GM20431 (cell line): Measurements from ENCODE around the gene NAA40.

Experiments
- in situ Hi-C: fragments of 300-500 bp; cut with MseI, MboI; formaldehyde crosslinking; loops from one replicate; pipeline ENCODE4 v1.15.0; 2020; ENCODE audit warnings: low sequenced_read_pairs; ENCODE audit not compliant: unreplicated experiment

NAA40 gene

DNA sequence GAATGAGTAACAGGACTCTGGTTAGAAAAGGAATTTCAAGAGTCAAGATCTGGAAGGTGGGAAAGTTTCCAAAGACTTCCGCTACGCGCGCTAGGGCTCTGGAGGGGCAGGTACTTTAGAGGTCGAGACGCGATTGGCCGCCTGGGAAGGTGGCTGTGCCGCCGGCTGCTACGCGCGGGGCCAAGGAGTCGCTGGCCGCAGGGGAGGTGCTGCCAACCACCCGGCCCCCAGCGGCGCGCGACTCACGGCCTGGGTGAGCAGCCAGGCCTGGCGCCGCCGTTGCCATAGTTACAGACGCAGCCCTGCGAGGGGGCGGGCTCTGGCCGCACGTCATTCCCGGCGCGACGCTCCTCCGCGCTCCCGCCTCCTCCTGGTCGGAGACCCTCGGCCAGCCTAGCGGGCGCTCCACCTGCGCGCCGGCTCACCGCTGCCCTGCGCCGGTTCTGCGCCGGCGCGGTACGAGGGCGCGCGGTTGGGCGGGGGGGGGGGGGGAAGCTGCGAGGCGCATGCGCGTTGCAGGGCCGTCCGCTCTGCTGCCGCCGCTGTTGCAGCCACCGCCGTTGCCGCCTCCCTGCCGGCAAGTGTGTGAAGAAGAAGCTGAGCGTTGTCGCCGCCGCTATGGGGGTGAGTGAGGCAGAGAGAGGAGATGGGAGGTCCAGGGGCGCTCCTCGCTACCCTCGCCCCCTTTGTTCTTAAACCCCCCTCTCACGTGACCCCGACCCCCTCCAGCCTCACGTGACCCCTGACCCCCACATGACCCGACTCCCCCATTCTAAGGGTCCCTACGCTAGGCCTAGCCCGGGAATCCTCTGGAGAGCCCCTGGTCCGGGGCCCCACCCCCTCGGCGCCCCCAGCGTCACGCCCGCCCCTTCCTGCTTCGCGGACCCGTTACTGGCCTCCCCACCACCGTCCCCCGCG, at the start of gene NAA40:
Gene NAA40, plus strand, starts transcription at position 524 of the 918 bp plus-strand sequence. Its CDS starts 95 bp downstream, at position 619.
- in situ Hi-C loops: no loop called here

DNA sequence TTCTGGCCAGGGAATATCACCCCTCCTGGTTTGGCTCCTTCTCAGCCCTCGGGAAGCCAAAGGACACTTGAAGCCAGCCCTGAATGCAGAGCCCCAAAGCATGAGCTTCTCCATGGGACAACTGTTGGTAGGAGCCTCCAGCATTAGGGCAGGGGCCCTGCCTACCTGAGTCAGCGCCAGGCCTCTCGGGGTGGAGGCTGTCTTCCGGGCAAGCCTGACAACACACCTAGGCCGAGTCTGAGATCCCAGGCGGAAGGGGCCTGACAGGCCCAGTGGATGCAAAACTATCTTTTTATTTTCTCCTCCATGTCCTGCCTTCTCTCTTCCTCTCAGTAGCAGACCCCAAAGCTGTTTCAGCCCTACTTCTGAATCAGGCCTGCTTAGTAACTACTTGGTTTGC, 49.5 kb upstream of the NAA40 start:
- in situ Hi-C loops: no loop called here

DNA sequence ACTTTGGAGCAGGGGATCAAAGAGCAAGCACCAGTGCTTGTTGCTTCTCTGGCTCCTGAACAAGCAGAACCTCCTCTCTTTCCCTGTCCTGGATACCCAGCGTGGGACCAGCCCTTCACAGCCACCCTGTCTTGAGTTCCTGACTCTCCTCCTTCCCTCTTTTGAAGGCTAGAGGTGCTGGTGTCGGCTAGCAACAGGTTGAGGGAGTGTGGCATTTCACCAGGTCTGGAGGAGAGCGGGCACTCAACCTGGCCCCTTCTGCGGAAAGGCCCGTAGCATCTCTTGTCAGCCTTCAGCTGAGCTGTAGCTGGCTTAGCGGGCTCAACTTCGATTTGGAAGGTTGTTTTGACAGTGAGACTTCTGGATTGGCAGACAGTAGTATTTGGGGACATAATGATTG, 48.4 kb upstream of the NAA40 start:
- in situ Hi-C loops: no loop called here

DNA sequence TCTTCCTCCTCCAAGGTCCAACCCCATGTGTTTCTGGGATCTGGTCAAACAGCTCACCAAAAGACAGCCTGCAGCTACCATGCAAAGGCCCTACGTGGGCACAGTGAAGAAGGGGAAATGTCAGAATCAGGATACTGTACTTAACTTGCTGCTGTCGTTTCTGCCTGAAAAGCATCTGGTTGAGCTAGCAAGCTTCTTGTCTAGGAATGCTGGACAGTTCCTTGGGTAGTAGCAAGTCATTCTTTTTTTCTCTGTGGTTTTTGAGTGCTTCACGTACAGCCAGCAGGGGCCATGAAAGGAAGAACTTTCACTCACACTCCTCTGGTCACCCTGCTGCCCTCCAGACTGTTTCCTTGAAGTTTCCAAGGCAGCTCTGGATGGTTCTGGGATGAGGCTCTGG, 46.6 kb upstream of the NAA40 start:
- in situ Hi-C loops: no loop called here

DNA sequence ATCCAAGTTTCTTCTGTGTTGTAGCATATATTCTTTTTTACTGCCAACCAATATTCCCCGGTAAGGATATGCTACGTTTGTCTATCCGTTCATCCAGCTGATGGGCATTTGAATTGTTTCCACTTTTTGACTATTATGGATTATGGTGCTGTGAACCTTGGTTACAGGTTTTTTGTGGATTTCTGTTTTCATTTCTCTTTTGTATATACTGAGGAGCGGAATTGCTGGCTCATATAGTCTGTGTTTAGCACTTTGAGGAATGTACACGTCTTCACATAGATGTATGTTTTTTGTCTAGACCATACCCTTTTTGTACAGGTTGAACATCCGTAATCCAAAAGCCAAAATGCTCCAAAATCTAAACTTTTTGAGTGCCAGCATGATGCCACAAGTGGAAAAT, 45.4 kb upstream of the NAA40 start:
- in situ Hi-C loops: no loop called here

DNA sequence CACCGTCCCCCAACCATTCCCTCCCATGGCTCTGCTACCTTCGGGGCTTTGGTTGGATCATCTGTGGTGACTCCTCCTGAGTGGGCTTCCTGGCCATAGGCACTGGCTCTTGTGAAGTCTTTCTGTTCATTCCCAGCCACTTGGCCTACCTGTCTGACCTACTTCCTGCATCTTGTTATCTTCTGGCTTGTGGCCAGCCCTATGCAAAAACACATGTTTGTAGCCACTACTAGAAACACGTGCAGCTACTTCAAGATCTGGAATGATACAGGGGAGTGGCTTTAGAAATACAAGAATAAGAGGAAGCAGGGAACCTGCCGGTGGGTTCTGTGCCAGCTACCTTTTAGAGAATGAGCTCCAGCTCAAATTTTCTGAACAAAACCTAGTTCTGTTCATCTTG, 42.7 kb upstream of the NAA40 start:
- in situ Hi-C loops: no loop called here

DNA sequence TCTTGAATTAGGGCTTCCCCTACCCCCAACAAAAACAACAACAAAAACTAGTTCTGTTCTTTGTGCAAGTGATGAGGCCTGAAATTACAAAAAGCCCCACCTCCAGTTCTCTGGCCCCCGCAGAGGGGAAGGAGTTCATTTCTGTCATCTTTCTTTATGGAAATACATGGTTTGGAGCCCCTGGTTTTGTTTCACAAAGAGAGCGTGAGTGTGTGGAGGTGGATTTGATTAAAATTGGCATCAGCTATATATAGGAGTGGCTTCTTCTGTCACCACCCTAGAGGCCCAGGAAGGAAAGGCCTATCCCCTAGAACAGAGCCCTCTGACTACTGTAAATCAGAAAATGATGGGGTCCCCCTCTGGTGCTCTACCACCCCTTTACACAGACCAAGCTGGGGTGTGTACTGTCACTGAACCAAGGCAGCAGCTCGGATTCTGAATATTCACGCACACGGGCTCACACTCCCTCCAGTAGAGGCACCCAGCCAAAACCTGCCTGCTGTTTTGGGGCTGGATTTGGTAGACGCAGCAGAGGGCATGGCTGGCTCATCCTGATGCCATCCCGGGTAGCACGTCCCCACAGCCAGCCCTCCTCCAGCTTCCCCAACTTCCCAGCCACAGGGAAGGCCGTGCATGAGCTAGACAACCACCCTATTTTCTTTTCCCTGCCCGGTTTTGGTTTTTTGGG, 41.2 kb upstream of the NAA40 start:
- in situ Hi-C loops: no loop called here

DNA sequence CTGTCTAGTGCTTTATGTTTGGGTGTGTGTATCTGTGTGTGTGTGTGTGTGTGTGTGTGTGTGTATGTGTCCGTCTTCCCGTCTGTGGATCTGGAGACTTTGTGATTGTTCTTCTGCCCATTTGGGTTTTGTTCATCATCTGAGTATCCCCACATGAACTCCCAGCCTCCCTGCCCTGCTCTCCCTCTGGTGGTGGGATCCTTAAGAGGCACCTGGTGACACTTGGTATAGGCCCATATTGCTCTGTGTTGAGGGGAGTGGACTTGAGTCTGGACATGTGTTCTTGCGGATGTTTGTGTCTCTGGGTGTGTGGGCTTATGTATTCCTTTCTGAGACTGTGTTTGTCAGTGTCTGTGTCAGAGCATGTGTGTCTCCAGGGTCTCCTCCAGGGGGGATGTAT, 37.1 kb upstream of the NAA40 start:
- in situ Hi-C loops: no loop called here

DNA sequence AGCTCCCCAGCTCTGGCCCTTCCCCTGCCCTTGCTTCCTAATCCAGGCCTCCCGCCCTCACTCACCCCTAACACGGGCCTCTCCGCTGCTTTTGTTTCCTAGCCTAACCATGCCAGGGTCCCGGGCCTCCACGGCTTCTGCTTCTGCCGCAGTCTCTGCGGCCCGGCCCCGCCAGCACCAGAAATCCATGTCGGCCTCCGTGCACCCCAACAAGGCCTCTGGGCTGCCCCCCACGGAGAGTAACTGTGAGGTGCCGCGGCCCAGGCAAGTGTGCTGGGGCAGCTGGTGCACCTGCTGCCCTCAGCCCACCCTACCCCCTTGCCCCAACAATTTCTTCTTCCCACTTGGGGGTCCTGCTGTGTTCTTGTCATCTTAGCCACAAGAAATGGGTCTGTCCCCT, 34.9 kb upstream of the NAA40 start:
- in situ Hi-C loops: no loop called here

DNA sequence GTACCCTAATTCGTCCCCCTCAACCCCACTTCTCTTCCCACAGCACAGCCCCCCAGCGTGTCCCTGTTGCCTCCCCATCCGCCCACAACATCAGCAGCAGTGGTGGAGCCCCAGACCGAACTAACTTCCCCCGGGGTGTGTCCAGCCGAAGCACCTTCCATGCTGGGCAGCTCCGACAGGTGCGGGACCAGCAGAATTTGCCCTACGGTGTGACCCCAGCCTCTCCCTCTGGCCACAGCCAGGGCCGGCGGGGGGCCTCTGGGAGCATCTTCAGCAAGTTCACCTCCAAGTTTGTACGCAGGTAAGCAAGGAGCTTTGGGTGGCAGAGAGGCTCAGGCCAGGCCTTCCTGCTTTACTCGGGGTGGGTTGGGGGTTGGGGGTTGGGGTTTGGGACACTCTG, 34.1 kb upstream of the NAA40 start:
- in situ Hi-C loops: no loop called here

DNA sequence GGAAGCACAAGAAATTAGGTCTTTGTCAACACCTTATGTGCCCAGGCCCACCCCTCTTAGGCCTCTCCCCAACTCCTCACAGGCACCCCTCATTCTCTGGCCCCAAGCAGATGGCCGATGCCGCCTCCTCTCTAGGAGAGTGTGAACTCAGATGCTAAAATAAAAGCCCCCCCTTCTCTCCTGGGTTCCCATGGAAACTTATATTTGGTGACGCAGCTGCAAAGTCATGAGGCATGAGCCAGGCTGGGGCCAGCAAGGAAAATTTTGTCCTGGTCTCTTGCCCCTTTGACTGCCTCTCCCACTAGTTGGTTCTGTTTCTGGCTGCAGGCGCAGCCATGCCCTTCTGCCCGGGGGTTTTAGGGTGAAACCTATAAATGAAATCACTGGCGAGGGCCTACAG, 33.6 kb upstream of the NAA40 start:
- in situ Hi-C loops: no loop called here

DNA sequence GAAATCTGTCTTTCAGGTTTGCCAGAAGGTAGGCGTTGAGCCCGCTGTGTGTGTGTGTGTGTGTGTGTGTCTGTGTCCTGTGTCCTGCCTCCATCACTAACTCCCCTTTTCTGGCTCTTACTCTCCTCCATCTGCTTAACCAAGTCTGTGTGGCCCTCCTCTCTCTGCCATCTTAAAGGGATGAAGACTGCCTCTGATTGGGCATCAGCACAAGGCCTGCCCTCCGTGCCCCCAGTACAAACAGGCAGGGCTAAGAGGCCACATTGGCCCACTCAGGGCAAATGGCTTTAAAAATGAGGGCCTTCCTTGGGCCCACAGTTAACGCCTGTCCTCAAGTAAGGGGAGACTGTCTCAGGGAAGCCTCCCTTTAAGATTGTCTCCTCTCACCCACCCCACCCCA, 32.7 kb upstream of the NAA40 start:
- in situ Hi-C loops: no loop called here

DNA sequence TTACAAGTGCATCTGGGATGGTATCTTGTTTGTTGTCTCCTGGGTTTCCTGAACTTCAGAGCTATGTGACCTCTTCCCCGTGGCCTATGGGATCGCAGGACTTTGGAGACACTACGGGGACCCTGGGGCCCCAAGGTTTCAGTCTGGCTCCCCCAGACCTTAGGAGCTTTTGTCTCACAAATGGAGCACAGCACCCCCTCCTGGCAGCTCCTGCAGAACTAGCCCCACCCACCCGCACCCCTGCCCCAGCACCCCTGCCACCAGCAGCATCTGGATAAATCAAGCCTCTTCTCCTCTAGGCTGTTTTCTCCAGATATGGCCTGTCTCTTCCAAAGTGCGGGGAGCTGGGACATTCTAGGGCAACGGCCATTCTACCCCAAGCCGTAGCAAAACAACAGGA, 32.2 kb upstream of the NAA40 start:
- in situ Hi-C loops: no loop called here

DNA sequence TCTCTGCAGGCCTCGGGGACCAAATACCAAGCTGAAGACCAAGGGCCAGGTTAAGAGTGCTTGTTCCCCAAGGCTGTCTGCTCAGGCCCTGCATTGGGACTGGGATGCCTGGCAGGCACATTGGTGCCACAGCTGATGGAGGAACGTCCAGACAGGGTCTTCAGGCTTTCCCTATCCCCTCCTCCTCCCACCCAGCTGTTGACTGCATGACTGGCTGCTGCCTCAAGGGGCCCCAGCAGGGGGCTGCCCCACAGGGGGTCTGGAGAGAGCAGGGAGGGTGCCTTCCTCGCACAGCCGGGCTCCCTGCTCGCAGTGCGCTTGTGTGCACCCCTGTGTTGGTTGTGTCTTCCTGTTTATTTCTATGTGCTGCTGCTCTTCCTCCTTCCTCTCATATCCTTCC, 31.7 kb upstream of the NAA40 start:
- in situ Hi-C loops: no loop called here

DNA sequence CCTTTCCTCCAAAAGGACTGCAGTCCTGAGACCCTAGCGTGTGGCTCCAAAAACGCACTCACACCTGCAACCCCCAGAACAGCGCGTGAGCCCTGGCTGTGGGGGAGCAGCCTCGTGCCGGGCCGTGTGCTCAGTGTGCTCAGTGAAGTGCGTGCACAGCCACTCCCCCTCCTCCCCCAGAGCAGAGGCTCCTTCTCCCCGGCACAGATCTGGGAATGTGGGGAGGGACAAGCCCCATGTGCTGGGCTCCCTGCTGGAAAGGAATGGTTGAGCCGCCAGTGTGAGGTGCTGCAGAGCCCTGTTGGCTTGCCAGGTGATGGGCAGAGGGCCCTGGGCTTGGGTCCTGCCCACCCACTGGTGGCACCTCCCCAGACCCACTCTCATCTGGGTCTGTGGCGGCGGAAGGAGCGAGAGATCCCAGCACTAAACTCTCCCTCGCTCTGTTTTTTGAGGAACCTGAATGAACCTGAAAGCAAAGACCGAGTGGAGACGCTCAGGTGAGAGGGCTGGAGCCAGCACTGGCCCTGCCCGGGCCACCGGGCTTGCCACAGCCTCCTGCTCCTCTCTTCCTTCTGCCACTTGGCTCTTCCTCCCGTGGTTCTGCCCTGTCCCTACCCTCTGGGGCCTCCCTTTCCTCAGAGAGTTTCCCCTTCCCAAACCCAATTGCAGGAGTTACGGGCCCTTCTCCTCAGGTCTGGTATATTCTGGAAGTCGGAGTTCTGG, 30.8 kb upstream of the NAA40 start:
- in situ Hi-C loops: no loop called here

DNA sequence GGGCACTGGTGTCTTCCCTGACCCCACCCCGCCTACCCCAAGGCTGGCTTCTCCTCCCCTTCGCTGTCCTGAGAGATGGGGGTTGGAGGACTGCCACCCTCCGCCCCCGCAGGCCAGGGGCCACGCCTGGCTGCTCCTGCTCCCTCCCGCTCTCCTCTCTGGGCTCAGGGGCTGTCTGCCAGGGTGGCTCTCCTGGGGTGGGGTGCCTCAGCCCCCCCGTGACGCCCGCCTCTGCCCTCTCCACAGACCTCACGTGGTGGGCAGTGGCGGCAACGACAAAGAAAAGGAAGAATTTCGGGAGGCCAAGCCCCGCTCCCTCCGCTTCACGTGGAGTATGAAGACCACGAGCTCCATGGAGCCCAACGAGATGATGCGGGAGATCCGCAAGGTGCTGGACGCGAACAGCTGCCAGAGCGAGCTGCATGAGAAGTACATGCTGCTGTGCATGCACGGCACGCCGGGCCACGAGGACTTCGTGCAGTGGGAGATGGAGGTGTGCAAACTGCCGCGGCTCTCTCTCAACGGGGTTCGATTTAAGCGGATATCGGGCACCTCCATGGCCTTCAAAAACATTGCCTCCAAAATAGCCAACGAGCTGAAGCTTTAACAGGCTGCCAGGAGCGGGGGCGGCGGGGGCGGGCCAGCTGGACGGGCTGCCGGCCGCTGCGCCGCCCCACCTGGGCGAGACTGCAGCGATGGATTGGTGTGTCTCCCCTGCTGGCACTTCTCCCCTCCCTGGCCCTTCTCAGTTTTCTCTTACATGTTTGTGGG, 30.0 kb upstream of the NAA40 start:
- in situ Hi-C loops: no loop called here

DNA sequence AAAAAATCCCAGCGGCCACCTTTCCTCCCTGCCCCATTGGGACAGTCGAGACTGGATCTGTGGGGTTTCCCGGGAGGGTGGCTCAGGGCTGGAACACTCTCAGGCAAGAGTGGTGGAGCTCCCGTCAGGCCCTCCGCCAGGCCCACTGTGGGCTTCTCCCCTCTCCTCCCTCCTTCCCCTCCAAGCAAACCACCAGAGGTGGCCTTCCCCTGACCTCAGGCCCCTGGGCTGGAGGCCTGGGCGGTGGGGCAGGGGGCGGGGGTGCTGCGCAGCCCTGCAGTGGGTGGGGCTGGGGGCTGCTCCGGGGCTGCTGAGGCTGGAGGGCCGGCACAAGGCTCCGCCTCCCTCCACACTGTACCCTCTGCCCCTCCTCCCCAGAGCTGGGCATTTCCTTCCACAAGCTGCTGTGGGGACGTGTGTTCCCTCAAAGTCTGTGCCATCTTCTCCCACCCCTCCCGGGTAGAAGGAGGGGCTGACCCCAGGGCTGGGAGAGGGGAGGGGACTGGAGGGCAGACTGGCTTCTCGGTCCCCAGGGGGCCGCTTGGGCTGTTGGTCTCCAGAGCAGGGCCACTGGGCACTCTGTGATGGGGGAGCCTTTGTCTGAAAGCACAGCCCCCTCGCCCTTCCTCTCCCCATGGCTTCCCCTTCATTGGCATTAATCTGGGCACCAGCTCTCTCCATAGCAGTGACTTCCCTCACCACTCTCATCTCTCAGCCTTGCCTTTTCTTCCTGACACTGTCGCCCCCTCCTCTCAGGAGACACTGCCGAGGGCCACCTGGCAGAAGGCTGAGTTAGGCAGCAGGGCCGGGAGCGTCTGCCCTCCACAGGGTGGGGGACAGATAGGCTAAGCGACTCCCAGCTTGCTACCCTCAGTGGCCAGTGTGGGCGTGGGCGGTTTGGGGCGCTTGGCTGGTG, 29.0 kb upstream of the NAA40 start:
- in situ Hi-C loops: no loop called here

DNA sequence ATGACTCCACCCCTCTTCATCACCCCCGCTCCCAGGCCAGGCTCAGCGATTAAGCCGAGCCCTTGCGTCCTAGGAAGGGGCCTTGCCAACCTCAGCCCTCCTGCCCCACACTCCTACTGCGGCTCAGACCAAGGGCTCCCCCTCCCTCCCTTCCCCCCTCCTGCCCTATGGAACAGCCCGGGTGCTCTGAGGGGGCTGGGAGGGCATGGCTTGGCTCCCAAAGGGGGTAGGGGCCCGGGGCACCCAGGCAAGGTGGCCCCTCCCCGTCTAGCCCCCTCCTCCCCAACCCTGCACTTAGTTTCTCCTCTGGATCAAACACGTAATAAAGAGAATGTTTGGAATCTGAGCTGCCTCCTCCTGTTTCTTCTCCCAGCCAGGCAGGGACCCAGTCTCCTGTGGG, 28.1 kb upstream of the NAA40 start:
- in situ Hi-C loops: no loop called here

DNA sequence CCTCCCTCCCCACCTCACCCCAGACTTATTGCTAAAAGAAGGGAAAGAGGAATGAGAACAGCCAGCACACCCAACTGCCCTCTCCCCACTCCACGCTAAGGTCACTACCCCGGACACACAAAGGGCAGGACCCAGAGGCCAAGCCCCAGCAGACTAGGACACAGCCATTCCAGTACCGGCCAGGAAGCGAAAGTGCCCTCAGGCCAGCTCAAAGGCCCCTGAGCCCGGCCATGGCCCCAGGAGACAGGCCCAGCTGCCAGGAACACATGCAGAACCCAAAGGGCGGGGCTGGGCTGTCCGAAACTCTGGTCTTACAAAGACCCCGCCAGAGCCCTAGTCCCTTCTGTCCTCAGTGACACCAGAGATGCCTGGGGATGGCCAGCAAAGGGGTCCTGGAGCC, 27.4 kb upstream of the NAA40 start:
- in situ Hi-C loops: no loop called here
